ENCODE data around the gene MRTFB. TPM values are rescaled to one million over a fixed set of nuclear protein-coding genes. Genes with fewer than 3 reads are reported as not detected.

Gene MRTFB
- total and polyA plus RNA-seq, 2 of the 13 experiments (the other 11 are each of a cell fraction or from before 2014, with no cell fraction given) = 11.4 to 14.0 TPM

DNA sequence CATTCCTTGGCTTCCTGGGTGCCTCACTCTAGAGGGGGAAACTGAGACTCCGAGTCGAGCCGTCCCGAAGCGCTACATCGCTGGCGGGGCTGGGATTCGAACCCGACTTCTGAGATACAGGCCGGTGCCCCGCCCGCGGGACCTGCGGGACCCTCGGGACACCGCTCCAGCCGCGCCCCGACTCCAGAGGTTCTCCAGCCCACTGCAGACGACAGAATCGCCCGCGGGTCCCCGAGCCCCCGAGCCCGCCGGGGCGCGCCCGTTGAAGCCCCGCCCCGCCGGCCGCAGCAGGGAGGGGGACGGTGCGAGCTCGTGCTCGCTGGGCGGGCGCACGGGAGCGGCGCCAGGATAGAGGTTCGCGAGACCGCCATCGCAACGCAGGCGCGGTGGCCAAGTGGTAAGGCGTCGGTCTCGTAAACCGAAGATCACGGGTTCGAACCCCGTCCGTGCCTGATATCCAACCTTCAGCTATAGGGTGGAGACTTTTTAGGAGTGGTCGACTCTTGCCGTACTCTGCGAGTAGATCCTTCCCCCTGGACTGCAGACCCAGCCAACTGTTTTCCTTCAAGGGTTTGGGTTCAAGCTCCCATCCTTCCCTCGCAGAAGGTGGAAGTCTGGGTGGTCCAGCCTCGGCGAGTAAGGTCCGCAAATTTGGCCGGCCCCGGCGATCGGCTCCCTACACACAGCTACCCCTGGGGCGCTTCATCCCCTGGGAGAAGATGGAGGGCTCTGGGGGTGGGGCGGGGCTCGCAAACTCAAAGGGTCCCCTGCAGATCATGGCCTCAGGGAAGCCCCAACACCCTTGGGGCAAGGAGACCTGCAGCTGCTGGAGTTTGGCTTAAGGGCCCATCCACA lies 214.6 kb downstream of the MRTFB start (continued):
- TF ChIP-seq ZNF609 (CRISPR knock-in tag; IDR thresholded peaks at IDR 0.05; ENCODE audit: borderline replicate concordance) = peak; percentile 84
- TF ChIP-seq RXRA (CRISPR knock-in tag; IDR thresholded peaks at IDR 0.05) = peak; percentile 72
- TF ChIP-seq ZFY (CRISPR knock-in tag; IDR thresholded peaks at IDR 0.05) = peak; percentile 64
- TF ChIP-seq, protein P1, sequence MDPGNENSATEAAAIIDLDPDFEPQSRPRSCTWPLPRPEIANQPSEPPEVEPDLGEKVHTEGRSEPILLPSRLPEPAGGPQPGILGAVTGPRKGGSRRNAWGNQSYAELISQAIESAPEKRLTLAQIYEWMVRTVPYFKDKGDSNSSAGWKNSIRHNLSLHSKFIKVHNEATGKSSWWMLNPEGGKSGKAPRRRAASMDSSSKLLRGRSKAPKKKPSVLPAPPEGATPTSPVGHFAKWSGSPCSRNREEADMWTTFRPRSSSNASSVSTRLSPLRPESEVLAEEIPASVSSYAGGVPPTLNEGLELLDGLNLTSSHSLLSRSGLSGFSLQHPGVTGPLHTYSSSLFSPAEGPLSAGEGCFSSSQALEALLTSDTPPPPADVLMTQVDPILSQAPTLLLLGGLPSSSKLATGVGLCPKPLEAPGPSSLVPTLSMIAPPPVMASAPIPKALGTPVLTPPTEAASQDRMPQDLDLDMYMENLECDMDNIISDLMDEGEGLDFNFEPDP (CRISPR knock-in tag; conservative IDR thresholded peaks at IDR 0.05) = no peak
- TF ChIP-seq ZNF547 (CRISPR knock-in tag; IDR thresholded peaks at IDR 0.05) = peak; percentile 96
- TF ChIP-seq ZNF678 (CRISPR knock-in tag; IDR thresholded peaks at IDR 0.05) = peak; percentile 81; the same call in 1 of the 2 replicates
- peak; percentile 39; the same call in 1 of the 2 replicates for TF ChIP-seq NCOA1 (CRISPR knock-in tag; IDR thresholded peaks at IDR 0.05)
- 0 out of 2 replicates have a peak, but pooled peaks have one; percentile 79 for TF ChIP-seq ZBTB20 (CRISPR knock-in tag; IDR thresholded peaks at IDR 0.05; ENCODE audit: borderline replicate concordance, low read depth)
- TF ChIP-seq ADNP (CRISPR knock-in tag; IDR thresholded peaks at IDR 0.05) = no peak; the same call in 1 of the 2 replicates
- peak; percentile 96 for TF ChIP-seq ZBTB38 (CRISPR knock-in tag; IDR thresholded peaks at IDR 0.05)
- peak; percentile 38 for TF ChIP-seq STAG1 (CRISPR knock-in tag; IDR thresholded peaks at IDR 0.05)
- TF ChIP-seq KLF15 (CRISPR knock-in tag; IDR thresholded peaks at IDR 0.05; ENCODE audit: borderline replicate concordance) = peak; percentile 17; the same call in 1 of the 2 replicates
- peak; percentile 86 for TF ChIP-seq GATAD1 (CRISPR knock-in tag; IDR thresholded peaks at IDR 0.05)
- peak in 1 of 2 experiments; percentile 99; a peak in 2 of 4 replicates for TF ChIP-seq KLF16 (CRISPR knock-in tag; IDR thresholded peaks at IDR 0.05)
- TF ChIP-seq ZNF510 (CRISPR knock-in tag; IDR thresholded peaks at IDR 0.05; ENCODE audit: low read depth) = peak; percentile 84; the same call in 1 of the 2 replicates
- TF ChIP-seq, protein P2, sequence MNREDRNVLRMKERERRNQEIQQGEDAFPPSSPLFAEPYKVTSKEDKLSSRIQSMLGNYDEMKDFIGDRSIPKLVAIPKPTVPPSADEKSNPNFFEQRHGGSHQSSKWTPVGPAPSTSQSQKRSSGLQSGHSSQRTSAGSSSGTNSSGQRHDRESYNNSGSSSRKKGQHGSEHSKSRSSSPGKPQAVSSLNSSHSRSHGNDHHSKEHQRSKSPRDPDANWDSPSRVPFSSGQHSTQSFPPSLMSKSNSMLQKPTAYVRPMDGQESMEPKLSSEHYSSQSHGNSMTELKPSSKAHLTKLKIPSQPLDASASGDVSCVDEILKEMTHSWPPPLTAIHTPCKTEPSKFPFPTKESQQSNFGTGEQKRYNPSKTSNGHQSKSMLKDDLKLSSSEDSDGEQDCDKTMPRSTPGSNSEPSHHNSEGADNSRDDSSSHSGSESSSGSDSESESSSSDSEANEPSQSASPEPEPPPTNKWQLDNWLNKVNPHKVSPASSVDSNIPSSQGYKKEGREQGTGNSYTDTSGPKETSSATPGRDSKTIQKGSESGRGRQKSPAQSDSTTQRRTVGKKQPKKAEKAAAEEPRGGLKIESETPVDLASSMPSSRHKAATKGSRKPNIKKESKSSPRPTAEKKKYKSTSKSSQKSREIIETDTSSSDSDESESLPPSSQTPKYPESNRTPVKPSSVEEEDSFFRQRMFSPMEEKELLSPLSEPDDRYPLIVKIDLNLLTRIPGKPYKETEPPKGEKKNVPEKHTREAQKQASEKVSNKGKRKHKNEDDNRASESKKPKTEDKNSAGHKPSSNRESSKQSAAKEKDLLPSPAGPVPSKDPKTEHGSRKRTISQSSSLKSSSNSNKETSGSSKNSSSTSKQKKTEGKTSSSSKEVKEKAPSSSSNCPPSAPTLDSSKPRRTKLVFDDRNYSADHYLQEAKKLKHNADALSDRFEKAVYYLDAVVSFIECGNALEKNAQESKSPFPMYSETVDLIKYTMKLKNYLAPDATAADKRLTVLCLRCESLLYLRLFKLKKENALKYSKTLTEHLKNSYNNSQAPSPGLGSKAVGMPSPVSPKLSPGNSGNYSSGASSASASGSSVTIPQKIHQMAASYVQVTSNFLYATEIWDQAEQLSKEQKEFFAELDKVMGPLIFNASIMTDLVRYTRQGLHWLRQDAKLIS (CRISPR knock-in tag; IDR thresholded peaks at IDR 0.05) = no peak; the same call in 1 of the 2 replicates
- TF ChIP-seq MYC (CRISPR knock-in tag; IDR thresholded peaks at IDR 0.05; ENCODE audit: borderline replicate concordance) = peak; percentile 95
- TF ChIP-seq KAT2B (IDR thresholded peaks at IDR 0.05; ENCODE audit: borderline replicate concordance, low read depth, low read length) = no peak
- TF ChIP-seq CREB1 (IDR thresholded peaks at IDR 0.05) = peak; percentile 60; the same call in 1 of the 2 replicates
- TF ChIP-seq CREB1 (CRISPR knock-in tag; IDR thresholded peaks at IDR 0.05) = no peak; the same call in 1 of the 2 replicates

Data from HepG2 (cell line).